Transverse colon (tissue), 4 donors: ENCODE data around the gene BCAN. TPM values are rescaled to one million over a fixed set of nuclear protein-coding genes. Genes with fewer than 3 reads are reported as not detected.

Source experiments
- DNase-seq: peaks from one replicate; pipeline ENCODE4 v3.0.0-alpha.2; 2019
- H3K27ac ChIP-seq, 4 donors: fragments of 200-600 bp; sonication (generic); 2 replicates each; pipeline ENCODE4 v1.5.1; 2016 to 2018; ENCODE audit warnings: inconsistent platforms in 4 of 4
- H3K27me3 ChIP-seq: fragments of 200-600 bp; sonication (generic); 2 replicates; pipeline ENCODE4 v1.5.1; 2017; ENCODE audit warnings: inconsistent platforms
- H3K36me3 ChIP-seq, 4 donors: fragments of 200-600 bp; sonication (generic); 2 replicates each; pipeline ENCODE4 v1.5.1; 2017 to 2019; ENCODE audit warnings: inconsistent platforms in 4 of 4
- H3K4me1 ChIP-seq, 4 donors: fragments of 200-600 bp; sonication (generic); 2 replicates each; pipeline ENCODE4 v1.5.1; 2017 to 2020; ENCODE audit warnings: inconsistent platforms in 4 of 4
- H3K4me3 ChIP-seq, 4 donors: fragments of 200-600 bp; sonication (generic); 1 replicate in 1 of 4; 2 replicates in 3 of 4; pipeline versions ENCODE4 v1.5.1 to v1.6.1; 2017 to 2019; ENCODE audit warnings: inconsistent platforms in 4 of 4
- H3K9me3 ChIP-seq, 2 donors: fragments of 200-600 bp; sonication (generic); 2 replicates each; pipeline ENCODE4 v1.5.1; 2017 to 2019; ENCODE audit warnings: inconsistent platforms in 2 of 2
- CTCF ChIP-seq, 5 experiments: fragments of 200-600 bp in 3 of 5; fragments of 450-650 bp in 2 of 5; sonication (generic) in 3 of 5; IDR thresholded peaks; 1 replicate in 2 of 5; 2 replicates in 3 of 5; pipeline ENCODE4 v1.5.1; 2016 to 2017; ENCODE audit warnings: antibody characterized with exemption in 5 of 5, inconsistent platforms in 3 of 5, mild to moderate bottlenecking in 2 of 5, moderate library complexity in 1 of 5
- EP300 ChIP-seq: sonication (generic); formaldehyde crosslinking; IDR thresholded peaks from one replicate; pipeline ENCODE4 v1.6.1; 2017; ENCODE audit warnings: antibody characterized with exemption, low read depth
- POLR2A ChIP-seq: fragments of 450-650 bp; IDR thresholded peaks from one replicate; pipeline ENCODE4 v1.6.1; 2016; ENCODE audit warnings: antibody characterized with exemption, mild to moderate bottlenecking, moderate library complexity
- POLR2AphosphoS5 ChIP-seq, 3 donors: sonication (generic); formaldehyde crosslinking; IDR thresholded peaks; one replicate each; pipeline ENCODE4 v1.6.1; 2016; ENCODE audit warnings: antibody characterized with exemption in 3 of 3
- WGBS, 2 donors: methylation state at CpG; one replicate each; pipeline ENCODE4 v1.1.5; 2018; ENCODE audit warnings: low coverage in 1 of 2; 5-methylcytosine and 5-hydroxymethylcytosine counted together
- in situ Hi-C, 4 donors: fragments of 200-750 bp; cut with MboI; loops; one replicate each; pipeline versions ENCODE4 v1.15.0 to v1.15.1; 2017; ENCODE audit warnings: low sequenced_read_pairs in 3 of 4, low pct_ligation_motif_present in 1 of 4, low pct_unique_long_range_greater_than_20kb in 1 of 4
- intact Hi-C: fragments of 100-400 bp; cut with DNase I; formaldehyde crosslinking; loops from one replicate; pipeline ENCODE4 v1.15.1; 2023; ENCODE audit warnings: low total_unique reads
- total RNA-seq, 4 donors: library from RNA; depleted of rRNA; stranded (reverse); fragments of >200 nt; gene quantifications; one replicate each; pipeline ENCODE4 v1.1.0, GENCODE V29; 2016

The BCAN gene
- total RNA-seq, 4 donors from 2014 or later = 0.55 to 0.95 TPM; not detected in 2

DNA sequence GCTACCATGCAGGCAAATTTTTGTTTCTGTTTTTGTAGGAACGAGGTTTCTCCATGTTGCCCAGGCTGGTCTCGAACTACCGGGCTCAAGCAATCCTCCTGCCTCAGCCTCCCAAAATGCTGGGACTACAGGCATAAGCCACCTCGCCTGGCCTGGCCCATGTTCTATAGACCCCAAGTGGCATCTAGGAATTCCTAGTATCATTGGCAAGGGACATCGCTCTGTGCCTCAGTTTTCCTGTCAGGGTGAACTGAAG, 20.8 kb downstream of the BCAN start:
- no peak for TF ChIP-seq CTCF (IDR thresholded peaks at IDR 0.05)
- no peak for DNase-seq
- no peaks in the 10 kb centered on the region for H3K9me3 ChIP-seq
- peaks cover 47 to 87% (median 65%) of the 10 kb centered on the region in 4 donors for H3K4me1 ChIP-seq
- H3K27me3 ChIP-seq = no peaks in the 10 kb centered on the region
- intact Hi-C loops (no loop called here), in situ Hi-C loops (no loop called here)
- 73% methylated on average over 5 of the region's 5 CpGs; no CpG with 5 or more reads in 1 of the 2 donors for WGBS, 2 donors
- H3K27ac ChIP-seq = peak overlapping the region; percentile 72 to 89 (median 87)
- no peaks in the 10 kb centered on the region for H3K36me3 ChIP-seq
- H3K4me3 ChIP-seq = no peak overlapping the region

GRCh38 chr1:156663178-156663577, 21.3 kb downstream of the BCAN start:
- WGBS, 2 donors = 47 to 50% methylated on average over 2 to 5 of the region's 5 CpGs
- TF ChIP-seq EP300 = no peak
- TF ChIP-seq CTCF (IDR thresholded peaks at IDR 0.05) = no peak
- TF ChIP-seq POLR2A = no peak
- TF ChIP-seq POLR2AphosphoS5 (IDR thresholded peaks at IDR 0.05) = no peak
- Histone ChIP-seq H3K4me3 (no peak overlapping the region), H3K27ac (peak overlapping the region; percentile 72 to 89 (median 87)), H3K36me3 (no peaks in the 10 kb centered on the region), H3K9me3 (no peaks in the 10 kb centered on the region), H3K4me1 (peaks cover 50 to 87% (median 65%) of the 10 kb centered on the region in 4 donors), H3K27me3 (no peaks in the 10 kb centered on the region)
- DNase-seq = no peak
- intact Hi-C loops (no loop called here), in situ Hi-C loops (no loop called here)

- no peaks in the 10 kb centered on the region for H3K27me3 ChIP-seq
- 40% methylated on average over 5 of the region's 5 CpGs; no CpG with 5 or more reads in 1 of the 2 donors for WGBS, 2 donors
- in situ Hi-C loops = no loop called here
- no peak for DNase-seq
- H3K4me1 ChIP-seq = peaks cover 52 to 93% (median 68%) of the 10 kb centered on the region in 4 donors
- peak overlapping the region; percentile 72 to 89 (median 87) for H3K27ac ChIP-seq
- H3K4me3 ChIP-seq = no peak overlapping the region
- intact Hi-C loops = no loop called here
- no peaks in the 10 kb centered on the region for H3K9me3 ChIP-seq
- TF ChIP-seq POLR2A = no peak
- no peak for TF ChIP-seq CTCF (IDR thresholded peaks at IDR 0.05)
- no peak for TF ChIP-seq EP300
- peak in 1 of 3 donors; percentile 27 for TF ChIP-seq POLR2AphosphoS5 (IDR thresholded peaks at IDR 0.05)
- H3K36me3 ChIP-seq = no peaks in the 10 kb centered on the region
Measured at GRCh38 chr1:156664046-156664766, 22.3 kb downstream of the BCAN start.

DNA sequence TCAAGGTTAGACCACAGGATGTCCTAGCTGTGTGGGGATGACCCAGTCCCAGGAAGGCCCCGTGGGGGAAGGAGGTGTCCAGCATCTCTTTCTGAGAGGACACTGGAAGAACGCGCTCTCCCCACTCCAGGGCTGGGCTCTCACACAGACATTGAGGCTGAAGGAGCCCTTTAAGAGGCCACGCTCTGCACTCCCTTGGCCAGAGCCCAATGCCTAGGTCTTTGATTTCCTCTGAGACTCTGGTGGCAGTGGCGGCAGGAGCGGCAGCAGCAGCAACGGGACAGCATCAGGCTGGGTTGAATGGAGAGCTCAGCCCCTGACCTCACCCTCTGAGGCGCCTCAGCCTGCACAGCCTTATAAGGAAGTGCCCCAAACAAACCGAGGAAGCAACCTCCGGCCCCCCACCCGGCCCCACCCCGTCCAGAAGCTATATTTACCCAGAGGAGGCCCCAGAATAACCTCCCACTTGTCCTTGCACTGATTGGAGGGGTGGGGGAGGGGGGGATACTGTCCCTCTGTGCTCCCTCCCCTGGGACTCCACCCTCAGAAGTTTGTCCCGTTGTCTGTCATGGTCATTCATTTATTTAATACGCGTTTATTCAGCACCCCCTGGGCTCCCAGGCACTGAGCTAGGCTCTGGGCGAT, 23.0 kb downstream of the BCAN start:
- intact Hi-C loops = no loop called here
- TF ChIP-seq POLR2A (no peak), CTCF (IDR thresholded peaks at IDR 0.05) (no peak), POLR2AphosphoS5 (IDR thresholded peaks at IDR 0.05) (no peak), EP300 (no peak)
- in situ Hi-C loops = no loop called here
- Histone ChIP-seq H3K4me3 (no peak overlapping the region), H3K4me1 (peaks cover 46 to 86% (median 62%) of the 10 kb centered on the region in 4 donors), H3K9me3 (no peaks in the 10 kb centered on the region), H3K27me3 (no peaks in the 10 kb centered on the region), H3K36me3 (no peaks in the 10 kb centered on the region), H3K27ac (peak overlapping the region; percentile 72 to 89 (median 87))
- 22% methylated on average over 16 of the region's 16 CpGs; no CpG with 5 or more reads in 1 of the 2 donors for WGBS, 2 donors
- DNase-seq = peak; percentile 45
